ENCODE results near the gene PCDHGC4. TPM values are rescaled to one million over a fixed set of nuclear protein-coding genes. Genes with fewer than 3 reads are reported as not detected.

Gene PCDHGC4
- total RNA-seq, 1 experiment from 2014 or later, result 4.3 TPM

DNA sequence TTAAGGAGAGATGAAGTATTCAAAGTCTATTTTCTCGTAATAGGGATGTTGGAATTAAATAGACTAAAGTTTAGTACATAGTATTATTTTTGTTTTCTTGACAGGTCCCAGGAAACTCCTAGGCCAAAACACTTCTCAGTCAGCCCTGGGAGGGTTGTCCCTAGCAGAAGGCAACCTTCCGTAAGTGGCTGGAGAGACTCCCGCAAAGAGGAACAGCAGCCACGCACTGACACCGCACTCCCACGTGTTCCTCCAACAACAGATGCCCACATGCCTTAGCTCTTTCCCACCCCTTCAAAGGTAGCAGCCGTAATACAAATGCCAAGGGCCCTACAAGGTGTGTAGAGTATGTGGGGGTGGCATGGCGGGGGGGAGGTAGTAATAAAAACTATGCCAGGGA lies 32.5 kb downstream of the PCDHGC4 start:
- no peak for DNase-seq
- Histone ChIP-seq H3K27me3 (ENCODE audit: insufficient read depth, low read length) (no peaks in the 10 kb centered on the region), H3T11ph (ENCODE audit: low read length) (no peak overlapping the region), H2BK120ac (ENCODE audit: low read depth, low read length, poor library complexity, severe bottlenecking) (no peak overlapping the region), H2AFZ (ENCODE audit: low read length) (no peak overlapping the region), H3K9me3 (ENCODE audit: control insufficient read depth, low read depth, low read length) (no peaks in the 10 kb centered on the region), H2BK20ac (ENCODE audit: low read depth, low read length, poor library complexity, severe bottlenecking) (no peak overlapping the region), H4K91ac (ENCODE audit: insufficient read length, low read depth, low read length) (no peak overlapping the region), H4K8ac (replicated peaks; ENCODE audit: insufficient read length, low read depth, low read length) (no peak overlapping the region), H2AK5ac (ENCODE audit: insufficient read length, low read length) (no peak overlapping the region), H3K14ac (ENCODE audit: insufficient read depth, low read length) (no peak overlapping the region), H3K18ac (ENCODE audit: insufficient read length, low read depth, low read length) (no peak overlapping the region), H2BK5ac (ENCODE audit: insufficient read length, low read length) (no peak overlapping the region), H3K23me2 (ENCODE audit: insufficient read length, low read depth, low read length, poor library complexity, severe bottlenecking) (peaks cover 17% of the 10 kb centered on the region), H2BK12ac (ENCODE audit: insufficient read length, low read depth, low read length) (no peak overlapping the region), H3K4me1 (ENCODE audit: insufficient read depth, low read length) (no peaks in the 10 kb centered on the region; the same call in 1 of the 2 replicates), H3K4me2 (ENCODE audit: insufficient read depth, insufficient read length, low read length) (no peak overlapping the region), H3K23ac (ENCODE audit: insufficient read length, low read depth, low read length) (no peak overlapping the region), H2BK15ac (ENCODE audit: low read depth, low read length) (no peak overlapping the region), H4K5ac (ENCODE audit: insufficient read length, low read depth, low read length) (no peak overlapping the region), H3K56ac (ENCODE audit: insufficient read length, low read depth, low read length) (no peak overlapping the region), H3K79me1 (ENCODE audit: insufficient read depth, low read depth, low read length, poor library complexity, severe bottlenecking) (no peaks in the 10 kb centered on the region), H3K79me2 (ENCODE audit: insufficient read depth, low read length) (no peaks in the 10 kb centered on the region), H4K20me1 (ENCODE audit: control insufficient read depth, insufficient read depth, insufficient read length) (no peaks in the 10 kb centered on the region), H3K9ac (ENCODE audit: extremely low read depth, insufficient read length, low read length) (no peak overlapping the region), H3K4ac (ENCODE audit: low read depth, low read length) (no peak overlapping the region), H3K27ac (ENCODE audit: insufficient read length, low read depth, low read length) (no peak overlapping the region)
- peaks cover 26 to 70% (median 47%) of the 10 kb centered on the region in 3 experiments for H3K36me3 Mint-ChIP-seq (ENCODE audit: insufficient read depth in 1 of 3, low read depth in 3 of 3)
- peaks cover 3% of the 10 kb centered on the region; the same call in 1 of the 2 replicates for H3K27me3 Mint-ChIP-seq (ENCODE audit: low read depth)
- WGBS (ENCODE audit: extremely low coverage, insufficient read length, low lambda C conversion rate), result no CpG with 5 or more reads among the region's 8 CpGs
- H3K27ac Mint-ChIP-seq, result no peak overlapping the region
- H3K4me1 Mint-ChIP-seq, result peaks cover 30 to 36% of the 10 kb centered on the region in 2 experiments
- H3K4me3 Mint-ChIP-seq, result no peak overlapping the region
- TF ChIP-seq CTCF (conservative IDR thresholded peaks at IDR 0.05), result no peak
- H3K9me3 Mint-ChIP-seq, result no peaks in the 10 kb centered on the region; a peak in 1 of 5 replicates
